HCT116 (cell line): Measurements from ENCODE around the gene CSNK1G1. TPM values are rescaled to one million over a fixed set of nuclear protein-coding genes. Genes with fewer than 3 reads are reported as not detected.

Experiments used
- ATAC-seq: fragments of 200-7000 bp; cut with Tn5 transposase; 2 replicates; pipeline ENCODE4 v1.9.1; 2020; ENCODE audit warnings: mild to moderate bottlenecking, moderate library complexity
- BruUV-seq: library from RNA; stranded (reverse); fragments of 400-500 nt; replicated peaks from 2 replicates; lab custom pipeline; 2021; lab: Mats Ljungman, UMichigan
- CTCF ChIA-PET: fragments of 300-600 bp; sonication (Branson Sonifier 250); formaldehyde crosslinking; loops from one replicate; lab custom pipeline; 2021; ENCODE audit warnings: antibody characterized with exemption; lab: Charles Lee
- POLR2A ChIA-PET: fragments of 300-600, 350-600 bp; sonication (Branson Sonifier 250); formaldehyde crosslinking; loops from one replicate; lab custom pipeline; 2021; ENCODE audit warnings: antibody characterized with exemption; lab: Charles Lee
- RAD21 ChIA-PET, 2 experiments: fragments of 300-600 bp; sonication (Branson Sonifier 250); formaldehyde crosslinking; loops; one replicate each; lab custom pipeline; 2023; ENCODE audit warnings: low total read pairs in 2 of 2; ENCODE audit not compliant: uncharacterized antibody in 2 of 2, unreplicated experiment in 2 of 2, low non-redundant PET in 1 of 2; lab: Charles Lee
- DNase-seq: peaks from one replicate; pipeline ENCODE4 v3.0.0-alpha.2; 2010; ENCODE audit warnings: low read depth, low spot score
- H2AFZ ChIP-seq: fragments of 200-600 bp; shearing (Covaris generic), sonication (generic); 2 replicates; pipeline ENCODE4 v1.6.1; 2017; ENCODE audit warnings: low read depth, mixed run types, mixed read lengths, antibody characterized with exemption, low read length; ENCODE audit not compliant: poor library complexity, severe bottlenecking
- H3K27ac ChIP-seq: 2 replicates; pipeline ENCODE4 v1.5.1; 2012; ENCODE audit warnings: low read depth, low read length
- H3K27me3 ChIP-seq: fragments of 200-600 bp; sonication (generic); 2 replicates; pipeline ENCODE4 v1.6.1; 2016; ENCODE audit warnings: mixed run types, low read length, mixed read lengths; ENCODE audit not compliant: insufficient read depth
- H3K36me3 ChIP-seq, 2 experiments: fragments of 200-500 bp in 1 of 2; fragments of 200-600 bp in 1 of 2; sonication (Bioruptor generic) in 1 of 2; sonication (generic) in 1 of 2; 2 replicates each; pipeline versions ENCODE4 v1.5.1 to v1.6.1; 2014 to 2016; ENCODE audit warnings: low read length in 2 of 2, inconsistent platforms in 1 of 2, mixed read lengths in 1 of 2, mixed run types in 1 of 2; ENCODE audit not compliant: insufficient read depth in 2 of 2, control insufficient read depth in 1 of 2
- H3K4me1 ChIP-seq, 2 experiments: fragments of 200-600 bp in 1 of 2; sonication (generic) in 1 of 2; 2 replicates each; pipeline versions ENCODE4 v1.5.1 to v1.6.1; 2012 to 2017; ENCODE audit warnings: low read length in 2 of 2, inconsistent platforms in 1 of 2, mild to moderate bottlenecking in 1 of 2, mixed read lengths in 1 of 2, mixed run types in 1 of 2, moderate library complexity in 1 of 2; ENCODE audit not compliant: insufficient read depth in 2 of 2, control insufficient read depth in 1 of 2
- H3K4me2 ChIP-seq: fragments of 200-600 bp; sonication (generic); 2 replicates; pipeline ENCODE4 v1.6.1; 2017; ENCODE audit warnings: mixed run types, low read length, mixed read lengths
- H3K4me3 ChIP-seq, 2 experiments: fragments of 200-600 bp in 1 of 2; sonication (generic) in 1 of 2; replicated peaks in 1 of 2; 2 replicates each; pipeline ENCODE4 v1.5.1; 2011 to 2016; ENCODE audit warnings: low read length in 2 of 2, control low read depth in 1 of 2, low read depth in 1 of 2, mild to moderate bottlenecking in 1 of 2, mixed read lengths in 1 of 2, mixed run types in 1 of 2
- H3K79me2 ChIP-seq: fragments of 200-600 bp; sonication (generic); 2 replicates; pipeline ENCODE4 v1.6.1; 2017; ENCODE audit warnings: mild to moderate bottlenecking, mixed run types, low read length, moderate library complexity, mixed read lengths; ENCODE audit not compliant: insufficient read depth
- H3K9ac ChIP-seq: fragments of 200-600 bp; sonication (generic); 2 replicates; pipeline ENCODE4 v1.6.1; 2016; ENCODE audit warnings: low read length, mixed read lengths
- H3K9me2 ChIP-seq: fragments of 200-600 bp; sonication (generic), shearing (Covaris generic); 2 replicates; pipeline ENCODE4 v1.6.1; 2017; ENCODE audit warnings: mixed run types, mild to moderate bottlenecking, moderate library complexity; ENCODE audit not compliant: insufficient read depth
- H3K9me3 ChIP-seq, 2 experiments: fragments of 200-500 bp in 1 of 2; fragments of 200-600 bp in 1 of 2; sonication (Bioruptor generic) in 1 of 2; sonication (generic) in 1 of 2; 2 replicates each; pipeline ENCODE4 v1.6.1; 2014 to 2017; ENCODE audit warnings: low read length in 2 of 2, mixed read lengths in 2 of 2, inconsistent platforms in 1 of 2, low read depth in 1 of 2, mild to moderate bottlenecking in 1 of 2, mixed run types in 1 of 2, moderate library complexity in 1 of 2; ENCODE audit not compliant: control insufficient read depth in 1 of 2, insufficient read depth in 1 of 2
- H4K20me1 ChIP-seq: fragments of 200-600 bp; sonication (generic), shearing (Covaris generic); 2 replicates; pipeline ENCODE4 v1.6.1; 2017; ENCODE audit warnings: mixed run types, mild to moderate bottlenecking, moderate library complexity; ENCODE audit not compliant: insufficient read depth
- EGR1 ChIP-seq: IDR thresholded peaks from 2 replicates; pipeline ENCODE4 v1.6.1; 2012; ENCODE audit warnings: low read depth
- ELF1 ChIP-seq: IDR thresholded peaks from 2 replicates; pipeline ENCODE4 v1.6.1; 2012; ENCODE audit warnings: low read depth, borderline replicate concordance
- POLR2AphosphoS5 ChIP-seq: IDR thresholded peaks from 2 replicates; pipeline ENCODE4 v1.6.1; 2011; ENCODE audit warnings: mild to moderate bottlenecking, low read depth, low read length, moderate library complexity
- RAD21 ChIP-seq: IDR thresholded peaks from 2 replicates; pipeline ENCODE4 v1.6.1; 2012; ENCODE audit warnings: low read depth, mild to moderate bottlenecking
- SIN3A ChIP-seq: IDR thresholded peaks from 2 replicates; pipeline ENCODE4 v1.6.1; 2012; ENCODE audit warnings: low read depth
- SRF ChIP-seq: IDR thresholded peaks from 2 replicates; pipeline ENCODE4 v1.6.1; 2012; ENCODE audit warnings: low read depth
- TCF7L2 ChIP-seq: IDR thresholded peaks from 2 replicates; pipeline ENCODE4 v1.7.0; 2011; ENCODE audit warnings: borderline replicate concordance, inconsistent platforms; ENCODE audit not compliant: insufficient read depth, insufficient read length; ENCODE audit errors: extremely low read depth
- intact Hi-C: fragments of 100-400 bp; cut with micrococcal nuclease; formaldehyde crosslinking; loops from 2 replicates; pipeline ENCODE4 v1.10.0; 2022
- total RNA-seq: library from RNA; stranded (reverse); gene quantifications from one replicate; pipeline ENCODE4 v1.2.1, GENCODE V29; 2021; ENCODE audit not compliant: unreplicated experiment
- TF ChIP-seq, protein P1 (sequence below), 3 experiments: fragments of 200-600 bp in 1 of 3; sonication (generic) in 1 of 3; IDR thresholded peaks in 2 of 3; conservative IDR thresholded peaks in 1 of 3; 2 replicates each; pipeline ENCODE4 v1.5.1; 2012 to 2017; ENCODE audit warnings: low read depth in 2 of 3, low read length in 2 of 3, antibody characterized with exemption in 1 of 3, borderline replicate concordance in 1 of 3, control low read depth in 1 of 3, mild to moderate bottlenecking in 1 of 3, mixed read lengths in 1 of 3, mixed run types in 1 of 3, moderate library complexity in 1 of 3; ENCODE audit not compliant: insufficient read depth in 1 of 3
- TF ChIP-seq, protein P2 (sequence below): IDR thresholded peaks from 2 replicates; pipeline ENCODE4 v1.6.1; 2012

CSNK1G1 gene
- total RNA-seq, 1 experiment from 2014 or later = 21.1 TPM

- H3K9me3 ChIP-seq = no peaks in the 10 kb centered on the region
- POLR2A ChIA-PET = no interaction called here
- DNase-seq (peak; percentile 33), ATAC-seq (peak; percentile 66)
- no peaks in the 10 kb centered on the region for H3K9me2 ChIP-seq
- 0 out of 2 replicates have a peak, but pooled peaks cover 2% of the 10 kb centered on the region for H3K79me2 ChIP-seq
- CTCF ChIA-PET = interaction anchor here (0.8 to 1.6 kb wide), 7 partner anchors 9 to 518 kb away, joined by 3 to 13 read pairs (median 5); partner anchors contain the start of gene CSNK1G1
- peaks cover 0 to 5% of the 10 kb centered on the region in 2 experiments; a peak in 1 of 4 replicates for H3K4me1 ChIP-seq
- H3K27ac ChIP-seq = no peak overlapping the region
- RAD21 ChIA-PET = interaction anchor here in 1 of 2 experiments (0.6 kb wide), 1 partner anchor 602 kb away, joined by 4 read pairs; no protein-coding TSS in a partner anchor
- H2AFZ ChIP-seq = no peak overlapping the region
- no peaks in the 10 kb centered on the region for H4K20me1 ChIP-seq
- H3K4me3 ChIP-seq = no peak overlapping the region
- H3K27me3 ChIP-seq = no peaks in the 10 kb centered on the region
- no TSS peak for BruUV-seq
- intact Hi-C loops = loop anchor here (1.0 to 2.0 kb wide), 2 partner anchors 146 to 471 kb away; partner anchors contain the start of gene CSNK1G1
- TF ChIP-seq RAD21 (peak; percentile 80), TCF7L2 (no peak), EGR1 (no peak), SRF (no peak), SIN3A (no peak), ELF1 (0 out of 2 replicates have a peak, but pooled peaks have one; percentile 21), POLR2AphosphoS5 (no peak)
- TF ChIP-seq, protein P1, sequence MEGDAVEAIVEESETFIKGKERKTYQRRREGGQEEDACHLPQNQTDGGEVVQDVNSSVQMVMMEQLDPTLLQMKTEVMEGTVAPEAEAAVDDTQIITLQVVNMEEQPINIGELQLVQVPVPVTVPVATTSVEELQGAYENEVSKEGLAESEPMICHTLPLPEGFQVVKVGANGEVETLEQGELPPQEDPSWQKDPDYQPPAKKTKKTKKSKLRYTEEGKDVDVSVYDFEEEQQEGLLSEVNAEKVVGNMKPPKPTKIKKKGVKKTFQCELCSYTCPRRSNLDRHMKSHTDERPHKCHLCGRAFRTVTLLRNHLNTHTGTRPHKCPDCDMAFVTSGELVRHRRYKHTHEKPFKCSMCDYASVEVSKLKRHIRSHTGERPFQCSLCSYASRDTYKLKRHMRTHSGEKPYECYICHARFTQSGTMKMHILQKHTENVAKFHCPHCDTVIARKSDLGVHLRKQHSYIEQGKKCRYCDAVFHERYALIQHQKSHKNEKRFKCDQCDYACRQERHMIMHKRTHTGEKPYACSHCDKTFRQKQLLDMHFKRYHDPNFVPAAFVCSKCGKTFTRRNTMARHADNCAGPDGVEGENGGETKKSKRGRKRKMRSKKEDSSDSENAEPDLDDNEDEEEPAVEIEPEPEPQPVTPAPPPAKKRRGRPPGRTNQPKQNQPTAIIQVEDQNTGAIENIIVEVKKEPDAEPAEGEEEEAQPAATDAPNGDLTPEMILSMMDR (IDR thresholded peaks at IDR 0.05 in 2 of 3, conservative IDR thresholded peaks at IDR 0.05 in 1 of 3; ENCODE audit: borderline replicate concordance in 1 of 3, insufficient read depth in 1 of 3, low read depth in 2 of 3, low read length in 2 of 3) = peak; percentile 35 to 76 (median 58); a peak in 5 of 6 replicates
- TF ChIP-seq, protein P2, sequence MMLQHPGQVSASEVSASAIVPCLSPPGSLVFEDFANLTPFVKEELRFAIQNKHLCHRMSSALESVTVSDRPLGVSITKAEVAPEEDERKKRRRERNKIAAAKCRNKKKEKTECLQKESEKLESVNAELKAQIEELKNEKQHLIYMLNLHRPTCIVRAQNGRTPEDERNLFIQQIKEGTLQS = 0 out of 2 replicates have a peak, but pooled peaks have one; percentile 19
- H3K9ac ChIP-seq = no peak overlapping the region
- peaks cover 5 to 10% of the 10 kb centered on the region in 2 experiments; a peak in 2 of 4 replicates for H3K36me3 ChIP-seq
- no peak overlapping the region for H3K4me2 ChIP-seq
These were observed 146.2 kb downstream of the CSNK1G1 start for GRCh38 chr15:64209680-64210334.
